ENCODE results near the gene C20orf141.

The C20orf141 gene

DNA sequence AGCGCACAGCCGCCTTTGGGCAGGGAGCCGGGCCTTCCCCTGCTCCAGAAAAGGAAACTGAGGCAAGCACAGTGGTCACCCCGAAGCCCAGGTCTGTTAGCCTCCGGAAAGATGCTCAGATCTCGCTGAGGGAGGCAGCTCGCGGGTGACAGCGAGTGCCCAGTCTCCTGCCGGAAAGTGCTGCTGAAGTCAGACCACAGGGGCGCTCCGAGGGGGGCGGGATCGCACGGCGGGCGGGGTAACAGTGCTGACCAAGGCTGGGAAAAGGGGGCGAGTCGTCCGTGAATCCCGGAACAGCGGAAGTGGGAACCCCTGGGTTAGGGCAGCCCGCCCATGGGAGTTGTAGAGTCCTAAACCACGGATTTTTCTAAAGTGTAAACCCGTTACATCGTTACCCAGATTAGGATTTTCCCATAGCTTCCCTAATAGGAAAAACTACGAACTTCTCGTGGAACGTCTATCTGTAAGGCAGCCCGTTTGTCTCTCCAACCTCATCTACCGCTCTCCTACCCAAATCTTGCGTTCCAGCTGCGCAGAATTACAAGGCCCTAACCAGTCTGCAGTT lies 26.3 kb downstream of the C20orf141 start:
- peaks cover 3% of the 10 kb centered on the region for H3K9me3 Mint-ChIP-seq
- H3K4me3 Mint-ChIP-seq: peak overlapping the region; percentile 91
- peak overlapping the region; percentile 90 for H3K27ac Mint-ChIP-seq
- no peaks in the 10 kb centered on the region for H3K27me3 Mint-ChIP-seq
- no peak for DNase-seq
- peaks cover 44% of the 10 kb centered on the region for H3K4me1 Mint-ChIP-seq (ENCODE audit: low read depth)
- H3K36me3 Mint-ChIP-seq (ENCODE audit: low read depth): peaks cover 45% of the 10 kb centered on the region

DNA sequence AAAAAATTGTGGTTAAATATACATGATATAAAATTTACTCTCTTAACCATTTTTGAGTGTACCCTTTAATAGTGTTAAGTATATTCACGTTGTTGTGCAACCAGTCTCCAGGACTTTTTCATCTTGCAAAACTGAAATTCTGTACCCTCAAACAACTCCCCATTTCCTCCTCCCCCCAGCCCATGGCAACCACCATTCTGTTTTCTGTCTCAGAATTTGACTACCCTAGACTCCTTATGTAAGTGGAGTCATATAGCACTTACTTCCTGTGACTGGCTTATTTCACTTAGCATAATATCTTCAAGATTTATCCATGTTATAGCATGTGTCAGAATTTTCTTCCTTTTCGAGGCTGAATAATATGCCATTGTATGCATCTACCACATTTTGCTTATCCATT lies 30.8 kb downstream of the C20orf141 start:
- Mint-ChIP-seq H3K27me3 (no peaks in the 10 kb centered on the region), H3K4me3 (no peak overlapping the region), H3K4me1 (ENCODE audit: low read depth) (peaks cover 51% of the 10 kb centered on the region), H3K36me3 (ENCODE audit: low read depth) (peaks cover 29% of the 10 kb centered on the region), H3K27ac (no peak overlapping the region), H3K9me3 (no peaks in the 10 kb centered on the region)
- DNase-seq: peak; percentile 24

DNA sequence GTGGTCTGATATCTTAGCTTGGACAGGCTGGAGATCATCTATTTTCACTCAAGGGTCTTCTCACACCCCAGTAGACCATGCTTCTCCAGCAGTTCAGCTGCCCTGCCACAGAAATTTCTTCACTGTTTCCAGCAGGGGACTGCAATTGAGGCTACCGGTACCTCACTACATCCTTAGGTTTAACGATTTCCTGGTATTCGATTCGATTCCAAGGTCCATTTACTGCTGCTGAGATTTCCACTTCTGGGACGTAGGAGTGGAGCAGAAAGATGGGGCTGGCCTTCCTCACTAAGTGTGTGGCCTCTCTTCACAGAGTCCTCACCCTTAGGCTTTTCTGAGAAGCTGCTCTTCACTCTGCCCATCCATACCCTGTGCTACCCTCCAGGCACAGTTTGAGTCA lies 31.9 kb downstream of the C20orf141 start:
- no peak for DNase-seq

DNA sequence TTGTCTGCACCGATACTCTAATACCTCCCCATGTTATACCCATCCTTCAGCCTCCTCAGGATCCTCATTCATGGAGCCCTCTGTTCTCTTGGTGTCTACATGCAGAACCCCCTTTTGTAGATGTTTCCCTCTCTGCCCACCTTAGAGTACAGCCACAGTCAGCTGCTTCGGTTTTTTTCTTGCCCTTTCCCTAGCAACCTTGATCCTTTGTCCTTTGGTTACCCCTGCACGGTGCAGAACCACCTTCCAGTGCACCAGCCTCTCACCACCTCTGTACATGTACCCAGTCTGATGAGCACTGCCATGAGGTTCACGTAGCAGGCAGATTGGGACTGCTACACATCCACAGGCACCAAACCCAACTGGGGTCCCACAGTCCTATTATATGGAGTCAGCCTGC lies 33.0 kb downstream of the C20orf141 start:
- Mint-ChIP-seq H3K27ac (no peak overlapping the region), H3K9me3 (no peaks in the 10 kb centered on the region), H3K36me3 (ENCODE audit: low read depth) (peaks cover 24% of the 10 kb centered on the region), H3K4me3 (no peak overlapping the region), H3K27me3 (no peaks in the 10 kb centered on the region), H3K4me1 (ENCODE audit: low read depth) (peaks cover 60% of the 10 kb centered on the region)
- no peak for DNase-seq

More for the DNA sequence above, 31.9 kb downstream of the C20orf141 start:
- no peak overlapping the region for H3K4me3 Mint-ChIP-seq
- no peaks in the 10 kb centered on the region for H3K27me3 Mint-ChIP-seq
- no peaks in the 10 kb centered on the region for H3K9me3 Mint-ChIP-seq
- H3K27ac Mint-ChIP-seq: no peak overlapping the region
- H3K36me3 Mint-ChIP-seq (ENCODE audit: low read depth): peaks cover 26% of the 10 kb centered on the region
- H3K4me1 Mint-ChIP-seq (ENCODE audit: low read depth): peaks cover 50% of the 10 kb centered on the region

DNA sequence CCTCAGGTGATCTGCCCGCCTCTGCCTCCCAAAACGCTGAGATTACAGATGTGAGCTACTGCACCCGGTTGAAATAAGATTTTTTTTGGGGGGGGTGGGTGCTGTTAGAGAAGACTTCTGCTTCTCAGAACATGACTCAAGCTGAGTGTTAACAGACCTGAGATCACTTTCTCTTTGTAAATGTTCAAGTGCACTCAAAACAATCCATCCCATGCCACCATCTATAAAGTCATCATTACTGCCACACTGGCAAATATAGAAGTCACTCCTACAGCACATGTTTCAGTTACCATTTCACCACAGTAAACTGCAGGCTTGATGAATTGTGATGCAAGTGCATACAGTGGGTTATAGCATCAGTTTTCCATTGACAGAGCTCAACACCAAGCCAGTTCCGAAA lies 34.7 kb downstream of the C20orf141 start:
- no peaks in the 10 kb centered on the region for H3K9me3 Mint-ChIP-seq
- H3K36me3 Mint-ChIP-seq (ENCODE audit: low read depth): peaks cover 18% of the 10 kb centered on the region
- DNase-seq: peak; percentile 29
- H3K27ac Mint-ChIP-seq: peak overlapping the region; percentile 55
- H3K27me3 Mint-ChIP-seq: no peaks in the 10 kb centered on the region
- peaks cover 50% of the 10 kb centered on the region for H3K4me1 Mint-ChIP-seq (ENCODE audit: low read depth)
- H3K4me3 Mint-ChIP-seq: no peak overlapping the region

DNA sequence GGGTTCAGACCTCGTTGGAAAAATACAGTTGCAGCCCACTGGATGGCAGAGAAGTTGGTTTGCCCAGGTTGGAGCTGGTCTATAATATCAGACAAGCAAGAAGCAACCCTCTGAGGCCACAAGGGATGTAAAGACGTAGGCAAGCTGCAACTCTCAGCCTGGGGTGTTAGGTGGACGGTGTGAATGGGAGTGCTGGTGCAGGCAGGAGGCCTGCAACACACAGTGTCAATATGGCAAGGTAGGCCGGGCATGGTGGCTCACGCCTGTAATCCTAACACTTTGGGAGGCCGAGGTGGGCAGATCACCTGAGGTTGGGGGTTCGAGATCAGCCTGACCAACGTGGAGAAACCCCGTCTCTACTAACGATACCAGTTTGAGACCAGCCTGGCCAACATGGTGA lies 36.3 kb downstream of the C20orf141 start:
- Mint-ChIP-seq H3K27me3 (no peaks in the 10 kb centered on the region), H3K9me3 (no peaks in the 10 kb centered on the region), H3K36me3 (ENCODE audit: low read depth) (peaks cover 17% of the 10 kb centered on the region), H3K4me3 (no peak overlapping the region), H3K4me1 (ENCODE audit: low read depth) (peaks cover 38% of the 10 kb centered on the region), H3K27ac (no peak overlapping the region)
- peak; percentile 23 for DNase-seq

DNA sequence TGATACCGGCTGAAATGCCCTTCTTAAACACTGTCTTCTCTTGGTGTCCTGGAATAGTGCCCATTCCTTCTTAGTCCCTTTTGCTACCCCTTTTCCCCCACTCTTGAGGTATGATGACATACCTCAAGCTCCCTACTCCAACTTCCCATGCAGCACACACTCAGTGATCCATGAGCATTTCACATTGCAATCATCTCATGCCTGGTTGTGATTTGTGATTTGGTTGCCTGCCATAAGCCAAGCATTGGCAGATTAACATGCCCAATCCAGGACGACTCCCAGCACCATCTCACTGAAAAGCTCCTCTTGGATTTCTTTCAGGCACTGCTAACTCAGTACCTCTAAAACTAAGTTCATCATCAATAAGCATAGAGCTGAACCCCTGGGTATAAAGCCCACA lies 43.8 kb downstream of the C20orf141 start:
- no peaks in the 10 kb centered on the region for H3K27me3 Mint-ChIP-seq
- DNase-seq: no peak
- H3K4me1 Mint-ChIP-seq (ENCODE audit: low read depth): peaks cover 1% of the 10 kb centered on the region
- H3K9me3 Mint-ChIP-seq: no peaks in the 10 kb centered on the region
- H3K27ac Mint-ChIP-seq: no peak overlapping the region
- H3K36me3 Mint-ChIP-seq (ENCODE audit: low read depth): peaks cover 24% of the 10 kb centered on the region
- H3K4me3 Mint-ChIP-seq: no peak overlapping the region

DNA sequence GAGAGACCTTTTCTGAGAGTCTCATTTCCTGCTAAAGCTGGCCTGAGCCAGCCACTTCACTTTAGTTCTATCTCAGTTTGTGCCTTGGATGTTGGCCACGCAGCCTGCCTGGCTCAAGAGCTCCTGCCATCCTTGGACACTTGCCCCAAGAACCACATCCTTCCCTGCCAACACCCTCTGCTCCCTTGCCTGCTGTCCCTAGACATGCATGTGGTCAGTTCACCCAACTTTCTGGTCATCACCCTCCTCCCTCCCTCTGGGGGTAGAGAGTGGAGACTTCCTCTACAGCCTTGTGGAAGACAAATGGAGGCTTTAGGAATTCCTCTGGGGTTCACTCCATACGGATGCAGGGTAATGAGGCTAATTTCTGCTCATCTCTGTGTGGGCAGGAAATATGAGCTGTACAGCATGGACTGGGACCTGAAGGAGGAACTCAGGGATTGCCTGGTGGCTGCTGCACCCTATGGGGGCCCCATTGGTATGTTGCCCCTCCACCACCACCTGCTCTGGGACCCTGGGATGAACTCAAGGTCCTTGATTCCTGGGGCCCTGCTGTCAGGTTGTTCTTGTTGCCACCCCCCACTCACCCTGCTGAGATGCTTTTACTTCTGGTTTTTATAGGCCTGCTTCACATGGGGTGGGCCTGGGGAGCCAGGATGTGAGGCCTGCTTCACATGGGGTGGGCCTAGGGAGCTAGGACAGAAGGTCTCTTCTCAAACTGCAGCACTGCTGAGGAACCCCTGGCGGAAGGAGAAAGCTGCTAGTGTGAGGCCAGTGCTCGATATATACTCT lies 44.7 kb downstream of the C20orf141 start:
- DNase-seq: no peak
- Mint-ChIP-seq H3K4me3 (no peak overlapping the region), H3K4me1 (ENCODE audit: low read depth) (peaks cover 2% of the 10 kb centered on the region), H3K36me3 (ENCODE audit: low read depth) (peaks cover 34% of the 10 kb centered on the region), H3K27ac (no peak overlapping the region), H3K27me3 (no peaks in the 10 kb centered on the region), H3K9me3 (no peaks in the 10 kb centered on the region)

DNA sequence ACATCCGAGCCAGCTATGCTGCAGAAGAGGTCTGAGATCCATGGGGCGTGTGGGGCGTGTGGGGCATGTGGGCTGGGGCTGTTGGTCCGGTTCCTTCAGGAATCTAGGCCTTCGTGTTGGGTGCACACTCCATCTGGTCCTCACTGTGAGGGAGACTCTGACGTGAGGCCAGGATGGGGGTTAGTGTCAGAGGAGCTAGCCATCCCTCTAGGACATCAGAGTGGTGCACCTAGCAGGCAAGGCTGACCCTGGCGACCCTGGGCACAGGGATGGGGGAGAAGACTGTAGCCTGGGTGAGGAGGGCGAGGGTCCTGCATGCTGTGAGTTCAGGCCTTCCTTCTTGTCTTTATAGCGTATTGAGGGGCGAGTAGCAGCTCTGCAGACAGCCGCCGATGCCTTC lies 49.8 kb downstream of the C20orf141 start:
- H3K27ac Mint-ChIP-seq: peak overlapping the region; percentile 54
- no peak overlapping the region for H3K4me3 Mint-ChIP-seq
- peaks cover 37% of the 10 kb centered on the region for H3K4me1 Mint-ChIP-seq (ENCODE audit: low read depth)
- no peak for DNase-seq
- H3K36me3 Mint-ChIP-seq (ENCODE audit: low read depth): peaks cover 63% of the 10 kb centered on the region
- no peaks in the 10 kb centered on the region for H3K27me3 Mint-ChIP-seq
- no peaks in the 10 kb centered on the region for H3K9me3 Mint-ChIP-seq

DNA sequence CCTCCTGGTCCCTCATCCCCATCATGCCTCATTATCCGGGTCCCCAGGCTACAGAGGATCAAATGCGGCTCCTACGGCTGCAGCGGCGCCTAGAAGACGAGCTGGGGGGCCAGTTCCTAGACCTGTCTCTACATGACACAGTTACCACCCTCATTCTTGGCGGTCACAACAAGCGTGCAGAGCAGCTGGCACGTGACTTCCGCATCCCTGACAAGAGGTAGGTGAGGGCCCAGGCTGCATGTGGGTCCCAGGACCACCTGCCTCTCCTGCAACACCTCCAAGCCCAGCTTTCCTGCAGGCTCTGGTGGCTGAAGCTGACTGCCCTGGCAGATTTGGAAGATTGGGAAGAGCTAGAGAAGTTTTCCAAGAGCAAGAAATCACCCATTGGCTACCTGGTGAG lies 50.3 kb downstream of the C20orf141 start:
- no peak overlapping the region for H3K4me3 Mint-ChIP-seq
- no peaks in the 10 kb centered on the region for H3K27me3 Mint-ChIP-seq
- peak overlapping the region; percentile 54 for H3K27ac Mint-ChIP-seq
- DNase-seq: no peak
- no peaks in the 10 kb centered on the region for H3K9me3 Mint-ChIP-seq
- H3K4me1 Mint-ChIP-seq (ENCODE audit: low read depth): peaks cover 37% of the 10 kb centered on the region
- H3K36me3 Mint-ChIP-seq (ENCODE audit: low read depth): peaks cover 63% of the 10 kb centered on the region
